Tibial artery (tissue), 4 donors: ENCODE results near the gene MRGPRF.

Experiments
- DNase-seq, 2 donors: peaks; one replicate each; pipeline ENCODE4 v3.0.0-alpha.2; 2019
- H3K27ac ChIP-seq, 2 donors: fragments of 200-600 bp; sonication (generic) in 1 of 2; 1 replicate in 1 of 2; 2 replicates in 1 of 2; pipeline ENCODE4 v1.5.1; 2018 to 2019; ENCODE audit warnings: mild to moderate bottlenecking in 1 of 2
- H3K27me3 ChIP-seq, 2 donors: fragments of 200-600 bp; sonication (generic) in 1 of 2; one replicate each; pipeline versions ENCODE4 v1.5.1 to v1.6.0; 2016 to 2019
- H3K36me3 ChIP-seq, 3 donors: fragments of 200-600 bp; sonication (generic) in 2 of 3; one replicate each; pipeline ENCODE4 v1.5.1; 2016 to 2019; ENCODE audit warnings: mild to moderate bottlenecking in 2 of 3
- H3K4me1 ChIP-seq, 4 donors: fragments of 200-600 bp; sonication (generic) in 2 of 4; 1 replicate in 3 of 4; 2 replicates in 1 of 4; pipeline ENCODE4 v1.5.1; 2016 to 2019
- H3K4me3 ChIP-seq, 2 donors: fragments of 200-600 bp; sonication (generic) in 1 of 2; 1 replicate in 1 of 2; 2 replicates in 1 of 2; pipeline ENCODE4 v1.5.1; 2018 to 2019; ENCODE audit warnings: mild to moderate bottlenecking in 2 of 2
- H3K9me3 ChIP-seq, 3 donors: fragments of 200-600 bp; sonication (generic) in 1 of 3; one replicate each; pipeline ENCODE4 v1.5.1; 2016 to 2019
- CTCF ChIP-seq, 2 experiments: fragments of 200-600 bp in 1 of 2; fragments of 450-650 bp in 1 of 2; IDR thresholded peaks; one replicate each; pipeline ENCODE4 v1.5.1; 2017 to 2019; ENCODE audit warnings: antibody characterized with exemption in 2 of 2, mild to moderate bottlenecking in 1 of 2, moderate library complexity in 1 of 2
- intact Hi-C: fragments of 100-400 bp; cut with DNase I; formaldehyde crosslinking; loops from one replicate; pipeline ENCODE4 v1.15.0; 2023; ENCODE audit warnings: low total_unique reads

MRGPRF gene

GRCh38 chr11:68973219-68973618 is 39.8 kb downstream of the MRGPRF start:
- intact Hi-C loops = no loop called here
- DNase-seq = peak in 1 of 2 donors; percentile 1
- Histone ChIP-seq H3K36me3 (no peaks in the 10 kb centered on the region), H3K4me3 (no peak overlapping the region), H3K4me1 (peaks cover 0 to 16% (median 5%) of the 10 kb centered on the region in 4 donors), H3K27ac (no peak overlapping the region), H3K27me3 (peaks cover 0 to 4% of the 10 kb centered on the region in 2 donors), H3K9me3 (no peaks in the 10 kb centered on the region)
- TF ChIP-seq CTCF (IDR thresholded peaks at IDR 0.05) = no peak

GRCh38 chr11:68970921-68971636 is 42.0 kb downstream of the MRGPRF start:
- Histone ChIP-seq H3K27me3 (peaks cover 0 to 4% of the 10 kb centered on the region in 2 donors), H3K27ac (no peak overlapping the region), H3K9me3 (no peaks in the 10 kb centered on the region), H3K36me3 (no peaks in the 10 kb centered on the region), H3K4me1 (peaks cover 0 to 10% (median 2%) of the 10 kb centered on the region in 4 donors), H3K4me3 (no peak overlapping the region)
- intact Hi-C loops = no loop called here
- TF ChIP-seq CTCF (IDR thresholded peaks at IDR 0.05) = no peak
- peak in 1 of 2 donors; percentile 38 for DNase-seq

DNA sequence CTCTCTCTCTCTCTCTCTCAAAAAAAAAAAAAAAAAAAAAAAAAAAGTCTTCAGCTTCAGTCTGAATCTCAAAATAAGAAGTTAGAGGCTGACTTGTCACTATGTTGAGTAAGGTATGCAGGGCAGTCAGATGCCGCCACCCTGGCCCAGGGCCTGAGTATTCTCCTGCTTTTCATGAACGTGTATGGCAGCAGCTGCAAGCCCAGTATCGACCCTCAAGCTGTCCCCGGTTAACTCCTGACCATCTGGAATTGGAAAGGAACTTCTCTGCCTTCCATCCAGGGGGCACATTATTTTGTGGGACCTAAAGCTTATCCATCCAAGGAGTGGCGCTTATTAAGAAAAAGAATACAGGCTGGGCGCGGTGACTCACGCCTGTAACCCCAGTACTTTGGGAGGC is 43.7 kb downstream of the MRGPRF start:
- Histone ChIP-seq H3K27ac (no peak overlapping the region), H3K4me3 (no peak overlapping the region), H3K4me1 (peaks cover 0 to 8% (median 1%) of the 10 kb centered on the region in 4 donors), H3K9me3 (no peaks in the 10 kb centered on the region), H3K27me3 (peaks cover 0 to 4% of the 10 kb centered on the region in 2 donors), H3K36me3 (no peaks in the 10 kb centered on the region)
- no peak for TF ChIP-seq CTCF (IDR thresholded peaks at IDR 0.05)
- intact Hi-C loops = no loop called here
- DNase-seq = peak in 1 of 2 donors; percentile 9

DNA sequence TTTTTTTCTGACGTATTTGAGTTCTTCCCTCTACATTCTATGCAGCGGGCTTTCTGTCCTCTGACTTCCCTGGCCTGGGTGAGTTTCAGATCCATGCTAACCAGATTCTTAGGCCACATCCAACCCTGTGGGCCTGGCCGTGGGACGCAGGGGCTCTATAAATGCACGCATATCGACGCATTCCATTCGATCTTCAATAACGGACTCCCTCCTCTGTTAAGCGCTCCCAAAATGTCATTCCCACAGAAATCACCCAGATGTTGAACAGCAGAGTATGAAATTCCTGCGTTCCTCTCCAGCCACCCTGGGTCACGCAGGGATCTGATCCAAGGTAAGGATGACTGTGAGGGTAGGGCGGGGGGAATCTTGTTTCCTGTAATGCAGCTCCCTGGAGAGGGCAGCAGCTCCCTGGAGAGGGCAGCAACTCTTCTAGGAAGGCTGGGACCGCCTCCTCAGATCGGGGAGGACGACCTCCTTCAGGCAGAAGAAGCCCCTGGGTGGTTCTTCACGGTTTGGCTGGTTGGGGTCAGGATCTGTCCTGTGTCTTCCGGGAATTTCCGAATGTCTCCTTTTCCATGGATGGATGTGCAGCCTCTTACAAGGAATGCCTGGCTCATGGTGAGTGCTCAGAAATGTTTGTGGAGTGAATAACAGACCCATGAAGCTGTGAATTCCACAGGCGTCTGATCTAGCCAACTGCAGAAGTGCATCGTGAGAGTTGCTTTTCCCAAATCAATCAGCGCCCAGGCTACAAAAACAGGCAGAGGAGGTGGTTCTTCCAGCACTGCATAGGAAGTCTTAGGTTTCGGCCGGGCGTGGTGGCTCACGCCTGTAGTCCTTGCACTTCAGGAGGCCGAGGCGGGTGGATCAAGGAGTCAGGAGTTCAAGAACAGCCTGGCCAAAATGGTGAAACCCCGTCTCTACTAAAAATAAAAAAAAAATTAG is 44.5 kb downstream of the MRGPRF start:
- peak in 1 of 2 experiments; percentile 10 for TF ChIP-seq CTCF (IDR thresholded peaks at IDR 0.05)
- Histone ChIP-seq H3K27ac (no peak overlapping the region), H3K4me1 (peaks cover 0 to 8% (median 1%) of the 10 kb centered on the region in 4 donors), H3K27me3 (peaks cover 0 to 4% of the 10 kb centered on the region in 2 donors), H3K36me3 (no peaks in the 10 kb centered on the region), H3K4me3 (no peak overlapping the region), H3K9me3 (no peaks in the 10 kb centered on the region)
- DNase-seq = peak in 1 of 2 donors; percentile 47
- intact Hi-C loops = no loop called here

- Histone ChIP-seq H3K9me3 (no peaks in the 10 kb centered on the region), H3K4me3 (no peak overlapping the region), H3K27me3 (peaks cover 0 to 4% of the 10 kb centered on the region in 2 donors), H3K4me1 (peaks cover 0 to 8% (median 1%) of the 10 kb centered on the region in 4 donors), H3K27ac (no peak overlapping the region), H3K36me3 (no peaks in the 10 kb centered on the region)
- TF ChIP-seq CTCF (IDR thresholded peaks at IDR 0.05) = no peak
- intact Hi-C loops = no loop called here
- peak in 1 of 2 donors; percentile 33 for DNase-seq
Measured at GRCh38 chr11:68966894-68967780, 45.9 kb downstream of the MRGPRF start.
